RWPE2 (cell line): ENCODE data around the gene PLA1A.
A peak's percentile ranks its signal among the peaks of the same experiment; 100 is the strongest.

ENCODE experiments used
- ATAC-seq: fragments of 200-7000 bp; cut with Tn5 transposase; 3 replicates; pipeline ENCODE4 v1.9.1; 2021; ENCODE audit warnings: low read depth
- DNase-seq: peaks from one replicate; pipeline ENCODE4 v3.0.0-alpha.2; 2020; ENCODE audit warnings: low spot score
- H3K27ac ChIP-seq: fragments of 450-650 bp; 2 replicates; pipeline ENCODE4 v1.5.1; 2017; ENCODE audit warnings: mild to moderate bottlenecking; ENCODE audit not compliant: poor library complexity, severe bottlenecking
- H3K27me3 ChIP-seq: fragments of 250-450 bp; sonication (Bioruptor Pico); 2 replicates; pipeline ENCODE4 v1.5.1; 2021; ENCODE audit warnings: mild to moderate bottlenecking, moderate library complexity; ENCODE audit not compliant: insufficient read depth, poor library complexity, severe bottlenecking
- H3K36me3 ChIP-seq: fragments of 250-450 bp; sonication (Bioruptor Pico); 2 replicates; pipeline ENCODE4 v1.5.1; 2020; ENCODE audit warnings: low read depth, mild to moderate bottlenecking, moderate library complexity
- H3K4me1 ChIP-seq: fragments of 250-450 bp; sonication (Bioruptor Pico); 2 replicates; pipeline ENCODE4 v1.5.1; 2021; ENCODE audit warnings: mild to moderate bottlenecking, moderate library complexity; ENCODE audit not compliant: insufficient read depth, poor library complexity, severe bottlenecking
- H3K4me3 ChIP-seq: fragments of 250-450 bp; sonication (Bioruptor Pico); 2 replicates; pipeline ENCODE4 v1.5.1; 2021; ENCODE audit warnings: mild to moderate bottlenecking, moderate library complexity; ENCODE audit not compliant: severe bottlenecking
- H3K9me3 ChIP-seq: fragments of 250-450 bp; sonication (Bioruptor Pico); 2 replicates; pipeline ENCODE4 v1.5.1; 2021; ENCODE audit warnings: mild to moderate bottlenecking, moderate library complexity; ENCODE audit not compliant: severe bottlenecking
- CTCF ChIP-seq: fragments of 450-650 bp; IDR thresholded peaks from one replicate; pipeline ENCODE4 v1.5.1; 2017; ENCODE audit warnings: mild to moderate bottlenecking, moderate library complexity; ENCODE audit not compliant: poor library complexity, severe bottlenecking

PLA1A gene

DNA sequence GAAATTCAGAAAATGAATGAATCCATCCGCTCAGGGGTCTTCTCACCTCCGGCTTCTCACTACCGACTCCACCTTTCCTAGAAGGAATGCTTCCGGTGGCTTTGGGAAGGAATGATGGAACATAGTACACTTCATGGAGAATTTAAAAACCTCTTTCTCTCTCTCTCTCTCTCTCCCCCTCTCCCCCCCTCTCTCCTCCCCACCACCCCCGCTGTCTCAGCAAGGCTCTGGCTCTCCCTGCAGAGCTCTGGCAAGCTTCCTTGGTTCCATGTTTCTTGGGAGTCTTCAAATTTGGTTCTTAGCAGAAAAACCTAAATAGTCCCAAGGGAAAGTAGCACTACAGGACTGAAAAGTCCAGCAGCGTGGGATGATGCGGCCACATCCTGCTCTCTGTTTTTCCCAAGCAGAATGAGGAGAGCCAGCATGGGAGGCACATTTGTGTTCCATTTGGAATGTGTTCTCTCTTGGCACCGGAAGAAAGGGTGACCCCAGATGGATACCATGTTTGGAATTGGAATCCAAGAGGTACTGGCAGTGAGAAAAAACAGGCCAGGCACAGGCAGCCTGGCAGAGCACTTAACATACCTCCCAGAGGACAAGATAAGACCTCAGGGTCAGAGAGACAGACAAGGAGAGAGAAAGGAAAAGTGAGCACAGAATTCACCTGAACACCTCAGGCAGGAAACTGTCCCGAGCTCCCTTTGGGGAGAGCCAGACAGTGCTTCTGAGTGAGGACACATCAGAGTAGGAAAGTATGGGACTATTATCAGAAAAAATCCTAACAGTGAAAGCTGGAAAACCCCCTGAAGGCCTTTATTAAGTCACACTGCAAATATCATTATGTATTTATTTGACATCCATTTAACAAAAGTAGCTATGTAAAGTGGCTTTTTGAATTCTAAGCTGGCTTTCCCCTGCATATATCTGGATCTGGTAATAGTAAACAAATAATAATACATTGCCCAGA lies 63.1 kb downstream of the PLA1A start, which contains the start of gene POPDC2:
Gene POPDC2, minus strand, starts transcription at position 116 of the 967 bp plus-strand sequence. CDS start 166 bp downstream, outside the sequence.
- Histone ChIP-seq H3K4me1 (peaks cover 16% of the 10 kb centered on the region), H3K9me3 (no peaks in the 10 kb centered on the region), H3K27ac (no peak within 1 kb of the TSS), H3K36me3 (no peaks in the 10 kb centered on the region), H3K4me3 (no peak within 1 kb of the TSS), H3K27me3 (no peaks in the 10 kb centered on the region)
- DNase-seq: no peak
- no peak for TF ChIP-seq CTCF
- no peak for ATAC-seq

DNA sequence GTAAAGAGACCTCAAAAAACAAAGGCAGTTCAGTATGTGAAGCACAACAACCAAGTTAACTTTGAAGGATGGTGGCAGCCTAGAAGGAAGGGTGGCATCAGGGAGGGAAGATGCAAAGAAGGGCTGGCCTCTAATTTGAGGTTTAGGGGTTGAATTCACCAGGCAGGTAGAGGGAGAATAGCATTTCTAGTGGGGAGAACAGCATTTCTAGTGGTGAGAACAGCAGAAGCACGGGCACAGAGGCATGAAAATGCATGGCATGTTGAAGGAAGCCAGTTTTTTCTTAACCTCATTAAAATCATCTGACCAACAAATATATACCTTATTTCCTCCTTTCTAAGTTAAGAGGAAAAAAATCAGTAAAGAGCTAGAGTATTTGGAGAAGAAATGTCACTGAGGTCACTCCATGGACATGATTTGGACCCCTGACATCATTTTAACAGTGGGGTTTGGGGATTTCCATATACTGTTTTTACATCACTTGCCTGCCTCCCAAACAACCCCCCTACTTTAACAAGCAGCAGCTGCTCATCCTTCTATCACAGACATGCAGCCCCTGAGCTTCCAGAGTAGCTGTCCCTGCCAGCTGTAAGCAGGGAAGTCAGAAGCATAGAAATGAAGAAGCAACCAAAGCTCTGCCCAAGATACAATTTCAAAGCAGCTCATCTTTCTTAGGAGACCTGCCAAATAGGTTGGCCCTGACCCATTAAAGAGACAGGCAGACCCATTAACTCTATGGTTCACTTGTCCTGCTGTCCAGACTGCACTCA lies 65.1 kb downstream of the PLA1A start:
- ATAC-seq (no peak; the same call in 2 of the 3 replicates), DNase-seq (no peak)
- Histone ChIP-seq H3K4me1 (peaks cover 16% of the 10 kb centered on the region), H3K4me3 (no peak overlapping the region), H3K27ac (no peak overlapping the region), H3K27me3 (no peaks in the 10 kb centered on the region), H3K9me3 (no peaks in the 10 kb centered on the region), H3K36me3 (no peaks in the 10 kb centered on the region)
- no peak for TF ChIP-seq CTCF

- DNase-seq (no peak), ATAC-seq (0 out of 3 replicates have a peak, but pooled peaks have one; percentile 41)
- H3K27me3 ChIP-seq: no peaks in the 10 kb centered on the region
- peaks cover 4% of the 10 kb centered on the region for H3K36me3 ChIP-seq
- H3K27ac ChIP-seq: peak overlapping the region; percentile 8
- no peaks in the 10 kb centered on the region for H3K9me3 ChIP-seq
- no peak for TF ChIP-seq CTCF
- H3K4me3 ChIP-seq: no peak overlapping the region
- H3K4me1 ChIP-seq: peaks cover 16% of the 10 kb centered on the region
Measured at GRCh38 chr3:119663885-119664284, 66.2 kb downstream of the PLA1A start.

DNA sequence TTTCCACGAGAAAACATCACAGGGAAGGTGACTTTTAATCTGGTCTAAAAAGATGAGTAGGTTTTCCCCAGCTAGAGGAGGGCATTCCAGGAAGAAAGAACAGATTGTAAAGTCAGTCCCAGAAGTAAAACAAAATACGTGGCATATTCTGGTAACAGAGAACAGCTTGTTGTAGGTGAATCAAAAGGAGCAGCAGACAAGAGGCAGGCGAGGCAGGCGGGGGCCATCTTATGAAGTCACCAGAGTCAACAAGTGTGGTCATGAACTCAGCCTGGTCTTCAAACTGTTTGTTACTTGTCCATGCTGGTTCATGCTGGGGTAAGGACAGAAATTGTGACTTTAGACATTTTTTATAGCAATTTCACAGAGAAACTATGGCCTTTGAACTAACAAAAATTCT lies 66.7 kb downstream of the PLA1A start:
- peaks cover 16% of the 10 kb centered on the region for H3K4me1 ChIP-seq
- H3K4me3 ChIP-seq: no peak overlapping the region
- ATAC-seq (no peak), DNase-seq (no peak)
- peak overlapping the region; percentile 8 for H3K27ac ChIP-seq
- no peaks in the 10 kb centered on the region for H3K9me3 ChIP-seq
- H3K36me3 ChIP-seq: peaks cover 9% of the 10 kb centered on the region
- TF ChIP-seq CTCF: no peak
- H3K27me3 ChIP-seq: no peaks in the 10 kb centered on the region
